ENCODE measurements around the gene SELPLG.

Gene SELPLG

GRCh38 chr12:108618079-108618952, 15.4 kb downstream of the SELPLG start:
- peak; percentile 39 for DNase-seq

- DNase-seq = peak; percentile 65
Measured at GRCh38 chr12:108616941-108617858, 16.5 kb downstream of the SELPLG start.

- DNase-seq = no peak
Measured at GRCh38 chr12:108616359-108616758, 17.3 kb downstream of the SELPLG start.

- DNase-seq = no peak
Measured at GRCh38 chr12:108615918-108616317, 17.8 kb downstream of the SELPLG start.

- DNase-seq = no peak
Measured at GRCh38 chr12:108614639-108615038, 19.1 kb downstream of the SELPLG start.

- DNase-seq = no peak
Measured at GRCh38 chr12:108614041-108614440, 19.7 kb downstream of the SELPLG start.

GRCh38 chr12:108613548-108613947, 20.1 kb downstream of the SELPLG start:
- DNase-seq = no peak

- no peak for DNase-seq
Measured at GRCh38 chr12:108612788-108613282, 20.9 kb downstream of the SELPLG start.

- DNase-seq = no peak
Measured at GRCh38 chr12:108611884-108612415, 21.7 kb downstream of the SELPLG start.

- DNase-seq = no peak
Measured at GRCh38 chr12:108610856-108611605, 22.7 kb downstream of the SELPLG start.

- DNase-seq = no peak
Measured at GRCh38 chr12:108610336-108610815, 23.3 kb downstream of the SELPLG start.

GRCh38 chr12:108609537-108610335, 24.0 kb downstream of the SELPLG start:
- DNase-seq = no peak

- DNase-seq = no peak
Measured at GRCh38 chr12:108608616-108609015, 25.1 kb downstream of the SELPLG start.

GRCh38 chr12:108607981-108608600, 25.6 kb downstream of the SELPLG start:
- DNase-seq = no peak

GRCh38 chr12:108606492-108606891, 27.2 kb downstream of the SELPLG start:
- DNase-seq = no peak

GRCh38 chr12:108605690-108606406, 27.8 kb downstream of the SELPLG start:
- no peak for DNase-seq

GRCh38 chr12:108605000-108605689, 28.5 kb downstream of the SELPLG start:
- DNase-seq = no peak

- DNase-seq = no peak
Measured at GRCh38 chr12:108604208-108604941, 29.3 kb downstream of the SELPLG start.

GRCh38 chr12:108603743-108604142, 30.0 kb downstream of the SELPLG start:
- no peak for DNase-seq

Measured in GF-D8 (cell line).